Uterus (tissue), 4 donors: Measurements from ENCODE around the gene HOXA3. TPM values are rescaled to one million over a fixed set of nuclear protein-coding genes. Genes with fewer than 3 reads are reported as not detected.

Experiments used
- DNase-seq, 2 donors: peaks; one replicate each; pipeline ENCODE4 v3.0.0-alpha.2; 2019 to 2020
- H3K27ac ChIP-seq, 2 donors: fragments of 200-600 bp; sonication (generic); 1 replicate in 1 of 2; 2 replicates in 1 of 2; pipeline ENCODE4 v1.5.1; 2016 to 2018
- H3K27me3 ChIP-seq, 2 donors: fragments of 200-600 bp; sonication (generic); one replicate each; pipeline ENCODE4 v1.5.1; 2018 to 2019; ENCODE audit warnings: control low read depth in 1 of 2
- H3K36me3 ChIP-seq, 2 donors: fragments of 200-600 bp; sonication (generic); one replicate each; pipeline ENCODE4 v1.5.1; 2019; ENCODE audit warnings: control low read depth in 1 of 2
- H3K4me1 ChIP-seq, 2 donors: fragments of 200-600 bp; sonication (generic); one replicate each; pipeline ENCODE4 v1.5.1; 2018 to 2019; ENCODE audit warnings: control low read depth in 1 of 2
- H3K4me3 ChIP-seq, 2 donors: fragments of 200-600 bp; sonication (generic); 1 replicate in 1 of 2; 2 replicates in 1 of 2; pipeline ENCODE4 v1.5.1; 2018 to 2019; ENCODE audit warnings: mild to moderate bottlenecking in 1 of 2
- H3K9me3 ChIP-seq, 2 donors: fragments of 200-600 bp; sonication (generic); one replicate each; pipeline ENCODE4 v1.5.1; 2019; ENCODE audit warnings: control low read depth in 1 of 2
- POLR2A ChIP-seq, 2 donors: fragments of 450-650 bp; IDR thresholded peaks; one replicate each; pipeline ENCODE4 v1.6.1; 2016; ENCODE audit warnings: antibody characterized with exemption in 2 of 2, mild to moderate bottlenecking in 1 of 2, moderate library complexity in 1 of 2
- intact Hi-C: fragments of 100-400 bp; cut with DNase I; formaldehyde crosslinking; loops from one replicate; pipeline ENCODE4 v1.15.1; 2023; ENCODE audit warnings: low total_unique reads
- total RNA-seq, 4 donors: library from RNA; depleted of rRNA in 3 of 4; stranded (reverse); fragments of >200 nt in 3 of 4; gene quantifications; one replicate each; pipeline versions ENCODE4 v1.1.0 to v1.2.4, GENCODE V29; 2014 to 2023
- TF ChIP-seq, protein P1 (sequence below), 4 experiments: fragments of 200-600 bp in 2 of 4; fragments of 450-650 bp in 2 of 4; sonication (generic) in 2 of 4; IDR thresholded peaks; one replicate each; pipeline ENCODE4 v1.5.1; 2016 to 2019; ENCODE audit warnings: antibody characterized with exemption in 4 of 4, mild to moderate bottlenecking in 2 of 4, moderate library complexity in 1 of 4
- donor health status: DM: yes; HTN: yes; CAD: no.

Gene HOXA3
- total RNA-seq, 4 donors from 2014 or later = 1.0 to 34.5 (median 19.0) TPM

DNA sequence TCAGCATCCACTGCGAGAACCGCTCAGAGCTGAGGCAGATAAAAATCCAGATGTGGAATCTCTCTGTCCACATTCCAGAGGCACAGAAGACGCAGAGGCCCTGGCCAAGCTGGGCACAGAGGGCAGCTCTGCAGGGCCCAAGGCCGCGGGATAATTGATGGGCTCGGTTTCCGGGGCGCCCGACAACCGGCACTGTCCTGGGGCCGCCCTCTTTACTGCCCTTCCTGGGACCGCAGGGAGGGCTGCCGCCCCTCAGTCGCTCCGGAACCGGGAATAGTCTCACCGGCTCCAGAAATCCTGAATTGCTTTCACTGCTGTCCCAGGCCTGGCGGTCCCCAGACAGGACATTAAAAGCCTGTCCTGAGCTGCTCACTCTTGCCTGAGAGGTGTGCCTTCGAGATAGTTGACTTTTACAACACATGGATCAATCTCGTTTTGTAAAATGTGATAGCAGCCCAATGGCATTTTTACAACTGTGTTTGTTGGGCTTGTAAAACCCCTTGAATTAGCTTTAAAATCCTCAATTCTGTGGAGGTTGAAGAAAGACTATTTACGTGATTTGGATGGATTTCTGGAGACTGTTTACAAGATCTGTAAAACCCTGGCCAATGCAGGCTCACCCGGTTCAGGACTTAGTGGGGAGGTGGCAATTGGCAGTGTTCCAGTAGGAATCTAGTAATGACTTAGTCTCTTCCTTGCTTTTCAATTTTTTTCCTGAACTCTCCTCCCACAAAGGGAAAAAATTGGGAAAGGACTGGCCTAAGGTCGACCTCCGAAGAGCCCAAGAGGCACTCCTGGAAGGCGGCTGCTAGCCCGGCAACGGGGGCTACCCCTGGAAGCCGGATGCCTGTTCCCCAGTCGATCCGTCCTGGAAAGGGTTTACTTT is 3.4 kb downstream of the HOXA3 start:
- peak in 1 of 2 donors; percentile 38 for DNase-seq
- TF ChIP-seq, protein P1, sequence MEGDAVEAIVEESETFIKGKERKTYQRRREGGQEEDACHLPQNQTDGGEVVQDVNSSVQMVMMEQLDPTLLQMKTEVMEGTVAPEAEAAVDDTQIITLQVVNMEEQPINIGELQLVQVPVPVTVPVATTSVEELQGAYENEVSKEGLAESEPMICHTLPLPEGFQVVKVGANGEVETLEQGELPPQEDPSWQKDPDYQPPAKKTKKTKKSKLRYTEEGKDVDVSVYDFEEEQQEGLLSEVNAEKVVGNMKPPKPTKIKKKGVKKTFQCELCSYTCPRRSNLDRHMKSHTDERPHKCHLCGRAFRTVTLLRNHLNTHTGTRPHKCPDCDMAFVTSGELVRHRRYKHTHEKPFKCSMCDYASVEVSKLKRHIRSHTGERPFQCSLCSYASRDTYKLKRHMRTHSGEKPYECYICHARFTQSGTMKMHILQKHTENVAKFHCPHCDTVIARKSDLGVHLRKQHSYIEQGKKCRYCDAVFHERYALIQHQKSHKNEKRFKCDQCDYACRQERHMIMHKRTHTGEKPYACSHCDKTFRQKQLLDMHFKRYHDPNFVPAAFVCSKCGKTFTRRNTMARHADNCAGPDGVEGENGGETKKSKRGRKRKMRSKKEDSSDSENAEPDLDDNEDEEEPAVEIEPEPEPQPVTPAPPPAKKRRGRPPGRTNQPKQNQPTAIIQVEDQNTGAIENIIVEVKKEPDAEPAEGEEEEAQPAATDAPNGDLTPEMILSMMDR (IDR thresholded peaks at IDR 0.05) = no peak
- no peak for TF ChIP-seq POLR2A (IDR thresholded peaks at IDR 0.05)
- Histone ChIP-seq H3K27ac (peak overlapping the region; percentile 96), H3K36me3 (no peaks in the 10 kb centered on the region), H3K4me1 (no peaks in the 10 kb centered on the region), H3K4me3 (peak overlapping the region; percentile 43 to 59), H3K27me3 (no peaks in the 10 kb centered on the region), H3K9me3 (no peaks in the 10 kb centered on the region)
- intact Hi-C loops = loop anchor here (10.0 kb wide), 1 partner anchor 54 kb away; the partner anchor contains the start of gene HOXA1

DNA sequence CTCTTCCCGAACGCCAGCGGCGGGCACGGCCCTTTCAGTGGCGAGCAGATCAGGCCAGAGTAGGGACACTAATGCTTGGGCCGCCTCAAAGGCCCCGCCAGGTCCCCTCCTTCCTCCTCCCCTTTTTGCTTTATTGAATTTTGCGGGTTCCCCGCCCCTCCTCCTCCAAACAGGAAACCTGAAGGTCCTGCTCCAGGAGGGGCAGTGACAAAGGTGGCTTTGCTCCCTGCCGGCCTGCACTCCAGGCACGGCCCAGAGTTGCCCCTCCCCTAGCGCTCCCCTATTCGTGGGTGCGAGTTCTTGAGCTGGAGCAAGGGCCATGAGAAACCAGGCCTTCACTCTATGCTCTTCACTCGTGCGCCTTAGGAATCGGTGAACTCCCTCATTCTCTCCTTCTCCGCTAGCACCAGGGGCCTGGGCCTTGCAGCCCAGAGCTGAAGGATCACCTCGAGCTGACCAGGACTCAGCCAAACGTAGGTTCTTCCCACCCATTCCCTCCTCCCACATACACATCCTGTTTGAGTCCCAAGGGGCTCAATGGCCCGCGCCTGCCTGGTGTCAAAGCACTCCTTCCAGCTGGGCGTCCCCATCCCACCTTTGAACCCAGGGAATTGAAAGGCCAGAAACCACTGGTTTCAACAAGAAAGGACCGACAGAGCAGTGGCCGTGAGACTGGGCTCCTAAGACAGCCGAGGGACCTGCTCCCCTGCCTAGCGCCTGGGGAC is 4.2 kb downstream of the HOXA3 start:
- Histone ChIP-seq H3K36me3 (no peaks in the 10 kb centered on the region), H3K27me3 (no peaks in the 10 kb centered on the region), H3K4me3 (peak overlapping the region; percentile 43 to 59), H3K27ac (peak overlapping the region; percentile 96), H3K9me3 (no peaks in the 10 kb centered on the region), H3K4me1 (no peaks in the 10 kb centered on the region)
- DNase-seq = peak; percentile 31 to 37
- intact Hi-C loops = loop anchor here (10.0 kb wide), 1 partner anchor 53 kb away; the partner anchor contains the start of gene HOXA1
- no peak for TF ChIP-seq POLR2A (IDR thresholded peaks at IDR 0.05)
- TF ChIP-seq, protein P1 (IDR thresholded peaks at IDR 0.05) = no peak

DNA sequence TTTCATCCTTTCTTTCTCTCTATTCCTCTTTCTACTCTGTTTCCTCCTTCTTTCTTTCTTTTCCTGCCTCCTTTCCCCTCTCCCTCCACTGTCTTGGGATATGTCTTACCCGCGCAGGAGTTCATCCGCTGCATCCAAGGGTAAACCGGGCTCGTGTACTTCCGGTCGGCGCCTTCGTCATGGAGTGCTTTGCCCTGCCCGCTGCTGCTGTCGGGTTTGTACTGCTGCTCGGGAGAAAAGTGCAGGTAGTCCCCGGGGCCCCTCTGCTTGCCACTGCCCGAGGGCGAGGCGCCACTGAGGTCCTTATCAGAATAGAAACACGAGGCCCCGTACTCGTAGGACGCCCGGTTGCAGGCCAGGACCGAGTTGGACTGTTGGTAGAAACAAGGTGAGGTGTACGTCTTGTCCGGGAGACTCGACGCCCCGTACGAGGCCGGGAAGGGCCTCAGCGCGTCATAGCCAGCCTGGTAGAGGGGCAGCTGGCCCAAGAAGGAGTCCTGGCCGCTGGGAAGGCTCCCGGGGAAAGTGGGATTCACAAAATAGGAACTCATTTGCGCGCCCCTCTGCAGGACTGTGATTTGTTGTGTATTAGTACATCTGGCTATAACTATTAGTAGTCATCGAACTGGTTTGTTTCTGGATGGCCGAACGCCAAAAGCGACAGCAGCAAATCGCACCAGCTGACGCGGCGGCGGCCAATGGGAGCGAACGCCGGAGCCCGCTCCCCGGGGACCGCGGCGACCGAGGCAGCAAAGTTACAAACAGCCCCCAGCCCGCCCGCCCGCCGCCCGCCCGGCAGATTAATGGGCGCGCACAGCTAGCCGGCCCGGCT is 5.0 kb downstream of the HOXA3 start, which contains the start of gene HOXA6:
Gene HOXA6, minus strand, starts transcription at position 576 of the 832 bp plus-strand sequence. Its CDS starts 25 bp downstream, at position 551.
- H3K4me3 ChIP-seq = peak within 1 kb of the TSS; percentile 43 to 59
- peak; percentile 57 for DNase-seq
- peak within 1 kb of the TSS; percentile 96 for H3K27ac ChIP-seq
- TF ChIP-seq, protein P1 (IDR thresholded peaks at IDR 0.05) = no peak
- no peak for TF ChIP-seq POLR2A (IDR thresholded peaks at IDR 0.05)
- intact Hi-C loops = loop anchor here (10.0 kb wide), 1 partner anchor 53 kb away; the partner anchor contains the start of gene HOXA1
- H3K9me3 ChIP-seq = no peaks in the 10 kb centered on the region
- no peaks in the 10 kb centered on the region for H3K36me3 ChIP-seq
- H3K4me1 ChIP-seq = no peaks in the 10 kb centered on the region
- no peaks in the 10 kb centered on the region for H3K27me3 ChIP-seq

DNA sequence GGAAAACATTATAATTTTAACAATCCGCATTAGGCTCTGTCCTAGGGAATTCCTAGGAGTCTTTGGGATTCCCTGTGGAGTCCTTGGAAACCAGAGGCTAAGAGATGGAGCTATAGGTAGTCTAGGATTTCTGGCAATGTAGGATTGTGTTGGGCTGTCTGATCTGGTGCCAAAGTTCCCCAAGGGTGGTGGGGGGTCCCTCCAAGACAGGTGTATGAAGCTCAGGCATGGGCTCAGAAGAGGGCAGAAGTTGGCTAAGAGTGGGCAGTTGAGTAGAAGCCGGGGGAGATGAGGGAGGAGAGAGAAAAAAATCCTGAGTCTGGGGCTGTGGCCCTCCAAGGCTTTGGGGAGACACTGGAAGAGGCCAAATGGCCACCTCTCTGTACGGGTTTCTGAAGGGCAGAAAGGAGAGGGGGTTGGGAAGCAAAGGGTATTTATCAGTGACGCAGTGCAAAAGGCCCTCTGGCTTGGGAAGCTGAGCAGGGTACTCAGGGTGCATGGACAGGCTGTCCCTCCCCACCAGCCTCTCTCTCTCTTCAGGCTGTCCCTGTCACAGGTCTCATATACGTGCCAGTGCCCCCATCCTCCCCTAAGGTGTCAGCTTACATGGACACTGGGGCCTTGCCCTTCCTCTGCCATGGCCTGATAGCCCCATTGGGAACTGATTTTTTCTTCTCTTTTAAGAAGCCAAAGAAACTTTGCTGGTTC is 5.7 kb downstream of the HOXA3 start:
- Histone ChIP-seq H3K4me1 (no peaks in the 10 kb centered on the region), H3K4me3 (peak overlapping the region in 1 of 2 donors; percentile 59), H3K36me3 (no peaks in the 10 kb centered on the region), H3K27me3 (no peaks in the 10 kb centered on the region), H3K27ac (peak overlapping the region; percentile 96), H3K9me3 (no peaks in the 10 kb centered on the region)
- TF ChIP-seq, protein P1 (IDR thresholded peaks at IDR 0.05) = no peak
- TF ChIP-seq POLR2A (IDR thresholded peaks at IDR 0.05) = no peak
- intact Hi-C loops = loop anchor here (10.0 kb wide), 1 partner anchor 52 kb away; the partner anchor contains the start of gene HOXA1
- no peak for DNase-seq
